ENCODE results near the gene PIAS1.

Gene PIAS1

DNA sequence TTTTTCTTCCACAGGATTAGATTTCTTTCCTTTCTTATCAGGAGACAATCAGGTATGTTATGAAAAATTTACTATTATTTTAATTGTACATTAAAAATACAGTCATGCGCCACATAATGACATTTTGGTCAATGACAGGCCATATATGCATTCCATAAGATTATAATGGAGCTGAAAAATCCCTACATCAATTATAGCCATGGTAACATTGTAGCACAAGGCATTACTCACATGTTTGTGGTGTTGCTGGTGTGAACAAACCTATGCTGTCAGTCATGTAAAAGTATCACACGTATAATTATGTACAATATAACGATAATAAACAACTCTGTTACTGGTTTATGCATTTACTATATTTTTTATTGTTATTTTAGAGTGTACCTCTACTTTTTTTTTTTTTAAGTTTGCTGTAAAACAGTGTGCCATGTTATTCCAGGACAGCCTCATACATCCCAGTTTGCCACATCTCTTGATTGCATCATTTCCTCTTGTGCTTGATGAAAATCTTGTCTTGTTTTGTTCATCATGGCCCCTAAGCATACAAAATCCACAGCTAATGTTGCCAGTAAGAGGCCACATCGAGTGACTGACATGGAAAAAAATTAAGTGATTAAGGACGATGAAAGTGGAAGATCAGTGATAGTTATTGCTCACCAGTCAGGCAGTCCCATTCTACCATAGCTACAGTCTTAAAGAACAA, 129.7 kb downstream of the PIAS1 start:
- no peak for TF ChIP-seq CTCF (IDR thresholded peaks at IDR 0.05; ENCODE audit: insufficient read depth, low read length, poor library complexity, severe bottlenecking)
- Histone ChIP-seq H3K36me3 (ENCODE audit: control insufficient read depth, insufficient read depth, low read length) (peaks cover 14% of the 10 kb centered on the region), H3K4me3 (replicated peaks; ENCODE audit: low read depth, low read length) (no peak overlapping the region), H3K27me3 (replicated peaks; ENCODE audit: control insufficient read depth, insufficient read depth, low read length) (no peaks in the 10 kb centered on the region)
- no peak for DNase-seq (ENCODE audit: extremely low read depth, insufficient read length)

GRCh38 chr15:68184616-68185480, 130.7 kb downstream of the PIAS1 start:
- no peak for TF ChIP-seq CTCF (IDR thresholded peaks at IDR 0.05; ENCODE audit: insufficient read depth, low read length, poor library complexity, severe bottlenecking)
- peaks cover 14% of the 10 kb centered on the region for H3K36me3 ChIP-seq (ENCODE audit: control insufficient read depth, insufficient read depth, low read length)
- no peaks in the 10 kb centered on the region for H3K27me3 ChIP-seq (replicated peaks; ENCODE audit: control insufficient read depth, insufficient read depth, low read length)
- no peak overlapping the region for H3K4me3 ChIP-seq (replicated peaks; ENCODE audit: low read depth, low read length)
- no peak for DNase-seq (ENCODE audit: extremely low read depth, insufficient read length)

DNA sequence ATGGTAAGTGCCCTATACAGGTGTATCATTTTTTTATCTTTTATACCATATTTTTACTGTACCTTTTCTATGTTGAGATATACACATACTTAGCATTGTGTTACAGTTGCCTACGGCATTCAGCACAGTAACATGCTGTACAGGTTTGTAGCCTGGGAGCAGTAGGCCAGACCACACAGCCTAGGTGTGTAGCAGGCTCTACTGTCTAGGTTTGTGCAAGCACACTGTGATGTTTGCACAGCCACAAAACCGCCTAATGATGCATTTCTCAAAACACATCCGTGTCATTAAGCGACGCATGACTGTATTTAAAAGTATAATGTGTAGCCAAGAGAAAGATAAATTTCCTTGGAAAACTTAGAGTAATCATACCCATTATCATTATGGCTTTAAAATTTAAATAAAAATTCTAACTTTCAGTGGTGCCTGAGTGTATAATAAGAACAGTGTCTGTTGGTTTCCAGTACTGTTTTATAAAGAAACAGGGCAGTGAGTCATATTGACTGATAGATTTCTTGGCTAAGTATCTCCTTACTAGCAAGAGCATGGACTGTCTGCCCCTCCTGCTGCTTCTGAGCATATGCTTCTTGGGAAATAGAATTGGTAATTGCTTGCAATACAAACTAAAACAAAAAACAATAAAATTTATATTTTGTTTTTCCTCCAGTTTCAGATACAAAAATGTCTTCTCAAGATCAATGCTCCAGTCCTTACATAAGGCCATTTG, 132.7 kb downstream of the PIAS1 start:
- no peak for DNase-seq (ENCODE audit: extremely low read depth, insufficient read length)
- Histone ChIP-seq H3K36me3 (ENCODE audit: control insufficient read depth, insufficient read depth, low read length) (peaks cover 8% of the 10 kb centered on the region), H3K4me3 (replicated peaks; ENCODE audit: low read depth, low read length) (no peak overlapping the region), H3K27me3 (replicated peaks; ENCODE audit: control insufficient read depth, insufficient read depth, low read length) (no peaks in the 10 kb centered on the region)
- TF ChIP-seq CTCF (IDR thresholded peaks at IDR 0.05; ENCODE audit: insufficient read depth, low read length, poor library complexity, severe bottlenecking), result no peak

DNA sequence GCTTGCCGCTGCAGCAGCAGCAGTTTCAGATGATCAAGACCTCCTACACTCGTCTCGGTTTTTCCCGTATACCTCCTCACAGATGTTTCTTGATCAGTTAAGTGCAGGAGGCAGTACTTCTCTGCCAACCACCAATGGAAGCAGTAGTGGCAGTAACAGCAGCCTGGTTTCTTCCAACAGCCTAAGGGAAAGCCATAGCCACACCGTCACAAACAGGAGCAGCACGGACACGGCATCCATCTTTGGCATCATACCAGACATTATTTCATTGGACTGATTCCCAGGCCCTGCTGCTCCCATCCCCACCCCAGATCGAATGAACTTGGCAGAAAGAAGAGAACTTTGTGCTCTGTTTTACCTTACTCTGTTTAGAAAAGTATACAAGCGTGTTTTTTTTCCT, 133.4 kb downstream of the PIAS1 start:
- TF ChIP-seq CTCF (IDR thresholded peaks at IDR 0.05; ENCODE audit: insufficient read depth, low read length, poor library complexity, severe bottlenecking), result no peak
- Histone ChIP-seq H3K4me3 (replicated peaks; ENCODE audit: low read depth, low read length) (no peak overlapping the region), H3K27me3 (replicated peaks; ENCODE audit: control insufficient read depth, insufficient read depth, low read length) (no peaks in the 10 kb centered on the region), H3K36me3 (ENCODE audit: control insufficient read depth, insufficient read depth, low read length) (peaks cover 12% of the 10 kb centered on the region)
- no peak for DNase-seq (ENCODE audit: extremely low read depth, insufficient read length)

GRCh38 chr15:68188647-68189046, 134.5 kb downstream of the PIAS1 start:
- H3K4me3 ChIP-seq (replicated peaks; ENCODE audit: low read depth, low read length), result no peak overlapping the region
- peaks cover 20% of the 10 kb centered on the region for H3K36me3 ChIP-seq (ENCODE audit: control insufficient read depth, insufficient read depth, low read length)
- H3K27me3 ChIP-seq (replicated peaks; ENCODE audit: control insufficient read depth, insufficient read depth, low read length), result no peaks in the 10 kb centered on the region
- no peak for DNase-seq (ENCODE audit: extremely low read depth, insufficient read length)
- TF ChIP-seq CTCF (IDR thresholded peaks at IDR 0.05; ENCODE audit: insufficient read depth, low read length, poor library complexity, severe bottlenecking), result no peak
